ENCODE data around the gene M6PR.

GRCh38 chr12:8911606-8912268 lies 37.7 kb downstream of the M6PR start:
- TF ChIP-seq CTCF (IDR thresholded peaks at IDR 0.05) (no peak), EP300 (IDR thresholded peaks at IDR 0.05) (no peak), POLR2A (IDR thresholded peaks at IDR 0.05; ENCODE audit: low read depth) (no peak)
